Activated CD8-positive, alpha-beta T cell treated with anti-CD3 and anti-CD28 coated beads, Interleukin-2, amount 10 ng/mL, durations not matched to agents 7 days and 5 days (primary cell): ENCODE data around the gene SAMD13. TPM values are rescaled to one million over a fixed set of nuclear protein-coding genes. Genes with fewer than 3 reads are reported as not detected.

Experiments
- ATAC-seq: fragments of 150-1000 bp; cut with Tn5 transposase; one replicate; pipeline ENCODE4 v1.10.0; 2021; ENCODE audit warnings: moderate library complexity
- CTCF ChIA-PET: fragments of 350-600 bp; sonication (Branson Sonifier 250); formaldehyde crosslinking; loops from one replicate; lab custom pipeline; 2021; ENCODE audit warnings: antibody characterized with exemption; lab: Charles Lee
- POLR2A ChIA-PET: fragments of 350-600 bp; sonication (Branson Sonifier 250); formaldehyde crosslinking; loops from one replicate; lab custom pipeline; 2021; ENCODE audit warnings: antibody characterized with exemption; lab: Charles Lee
- DNase-seq: peaks from one replicate; pipeline ENCODE4 v3.0.0-alpha.2; 2020
- H3K27ac Mint-ChIP-seq: one replicate; pipeline ENCODE4 v1.8.0; 2021; ENCODE audit warnings: mild to moderate bottlenecking, mixed read lengths
- H3K27me3 Mint-ChIP-seq: one replicate; pipeline ENCODE4 v1.8.0; 2021; ENCODE audit warnings: low read depth, mixed read lengths
- H3K36me3 Mint-ChIP-seq: one replicate; pipeline ENCODE4 v1.8.0; 2021; ENCODE audit warnings: low read depth, mixed read lengths
- H3K4me1 Mint-ChIP-seq: one replicate; pipeline ENCODE4 v1.8.0; 2021; ENCODE audit warnings: low read depth, mixed read lengths
- H3K4me3 Mint-ChIP-seq: one replicate; pipeline ENCODE4 v1.8.0; 2021; ENCODE audit warnings: mild to moderate bottlenecking, mixed read lengths
- H3K9me3 Mint-ChIP-seq: one replicate; pipeline ENCODE4 v1.8.0; 2022; ENCODE audit warnings: mixed read lengths; ENCODE audit not compliant: insufficient read depth
- total RNA-seq, 2 experiments: library from RNA; stranded (reverse); gene quantifications; one replicate each; pipeline ENCODE4 v1.2.3, GENCODE V29; 2021

Gene SAMD13
- total RNA-seq, 2 experiments from 2014 or later, result 0.29 TPM; not detected in 1

- Mint-ChIP-seq H3K9me3 (no peaks in the 10 kb centered on the region), H3K27me3 (peaks cover 2% of the 10 kb centered on the region), H3K4me3 (peak overlapping the region; percentile 73), H3K36me3 (peaks cover 2% of the 10 kb centered on the region), H3K4me1 (peaks cover 37% of the 10 kb centered on the region), H3K27ac (no peak overlapping the region)
- ChIA-PET POLR2A (interaction anchor here (0.8 to 1.2 kb wide), 2 partner anchors 159 to 171 kb away, joined by 3 to 8 read pairs; partner anchors contain the start of gene PRKACB), CTCF (interaction anchor here (1.0 to 3.4 kb wide), 4 partner anchors 131 to 162 kb away, joined by 3 to 15 read pairs (median 4); partner anchors contain the start of gene PRKACB)
- no peak for ATAC-seq
- no peak for DNase-seq
These were observed 1.9 kb downstream of the SAMD13 start for GRCh38 chr1:84303314-84303830.

- ATAC-seq, result no peak
- CTCF ChIA-PET, result no interaction called here
- H3K27me3 Mint-ChIP-seq, result no peaks in the 10 kb centered on the region
- H3K9me3 Mint-ChIP-seq, result no peaks in the 10 kb centered on the region
- H3K27ac Mint-ChIP-seq, result no peak overlapping the region
- H3K36me3 Mint-ChIP-seq, result peaks cover 2% of the 10 kb centered on the region
- H3K4me1 Mint-ChIP-seq, result peaks cover 12% of the 10 kb centered on the region
- DNase-seq, result no peak
- no peak overlapping the region for H3K4me3 Mint-ChIP-seq
- POLR2A ChIA-PET, result no interaction called here
These were observed 5.9 kb downstream of the SAMD13 start for GRCh38 chr1:84307398-84307797.

- H3K4me3 Mint-ChIP-seq, result no peak overlapping the region
- no peaks in the 10 kb centered on the region for H3K9me3 Mint-ChIP-seq
- POLR2A ChIA-PET, result no interaction called here
- ATAC-seq (no peak), DNase-seq (no peak)
- H3K27ac Mint-ChIP-seq, result no peak overlapping the region
- CTCF ChIA-PET, result no interaction called here
- no peaks in the 10 kb centered on the region for H3K27me3 Mint-ChIP-seq
- H3K4me1 Mint-ChIP-seq, result no peaks in the 10 kb centered on the region
- H3K36me3 Mint-ChIP-seq, result peaks cover 2% of the 10 kb centered on the region
These were observed 9.8 kb downstream of the SAMD13 start for GRCh38 chr1:84311296-84311695.

GRCh38 chr1:84319662-84320061, 18.2 kb downstream of the SAMD13 start:
- no peaks in the 10 kb centered on the region for H3K36me3 Mint-ChIP-seq
- H3K27ac Mint-ChIP-seq, result no peak overlapping the region
- ATAC-seq, result no peak
- H3K27me3 Mint-ChIP-seq, result peaks cover 2% of the 10 kb centered on the region
- H3K4me3 Mint-ChIP-seq, result no peak overlapping the region
- peaks cover 6% of the 10 kb centered on the region for H3K9me3 Mint-ChIP-seq
- DNase-seq, result no peak
- POLR2A ChIA-PET, result no interaction called here
- H3K4me1 Mint-ChIP-seq, result no peaks in the 10 kb centered on the region
- CTCF ChIA-PET, result no interaction called here

GRCh38 chr1:84327830-84328229, 26.3 kb downstream of the SAMD13 start:
- no peaks in the 10 kb centered on the region for H3K9me3 Mint-ChIP-seq
- H3K27me3 Mint-ChIP-seq, result no peaks in the 10 kb centered on the region
- H3K4me1 Mint-ChIP-seq, result no peaks in the 10 kb centered on the region
- ATAC-seq (no peak), DNase-seq (no peak)
- no peaks in the 10 kb centered on the region for H3K36me3 Mint-ChIP-seq
- POLR2A ChIA-PET, result no interaction called here
- no peak overlapping the region for H3K27ac Mint-ChIP-seq
- CTCF ChIA-PET, result no interaction called here
- no peak overlapping the region for H3K4me3 Mint-ChIP-seq

GRCh38 chr1:84330125-84330984, 28.8 kb downstream of the SAMD13 start:
- Mint-ChIP-seq H3K4me3 (no peak overlapping the region), H3K27me3 (no peaks in the 10 kb centered on the region), H3K4me1 (peaks cover 1% of the 10 kb centered on the region), H3K27ac (no peak overlapping the region), H3K36me3 (no peaks in the 10 kb centered on the region), H3K9me3 (peaks cover 3% of the 10 kb centered on the region)
- ChIA-PET POLR2A (no interaction called here), CTCF (no interaction called here)
- ATAC-seq, result no peak
- no peak for DNase-seq

GRCh38 chr1:84339503-84339902, 38.0 kb downstream of the SAMD13 start:
- CTCF ChIA-PET, result no interaction called here
- POLR2A ChIA-PET, result no interaction called here
- no peak for ATAC-seq
- Mint-ChIP-seq H3K4me1 (peaks cover 1% of the 10 kb centered on the region), H3K4me3 (no peak overlapping the region), H3K9me3 (peaks cover 3% of the 10 kb centered on the region), H3K27ac (no peak overlapping the region), H3K27me3 (no peaks in the 10 kb centered on the region), H3K36me3 (no peaks in the 10 kb centered on the region)
- no peak for DNase-seq

DNA sequence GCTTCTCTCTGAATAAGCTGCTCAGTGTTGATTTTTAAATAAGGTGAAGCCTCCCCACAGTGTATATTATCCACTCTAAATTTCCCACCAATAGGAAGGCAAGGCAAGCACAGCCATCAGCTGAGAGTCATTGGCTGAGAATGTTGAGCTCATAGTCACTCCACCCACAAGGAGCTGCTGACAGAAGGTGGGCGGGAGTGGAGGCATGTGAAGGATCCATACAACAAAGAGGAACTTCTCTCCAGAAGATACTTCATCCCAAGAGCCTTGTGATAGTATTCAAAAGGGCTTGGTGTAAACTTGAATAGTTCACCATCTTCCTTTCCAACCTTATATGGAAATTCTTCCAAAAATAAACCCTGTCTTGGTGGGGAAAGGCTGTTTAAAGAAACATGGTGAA, 42.8 kb downstream of the SAMD13 start:
- CTCF ChIA-PET, result no interaction called here
- no peak overlapping the region for H3K4me3 Mint-ChIP-seq
- no peak overlapping the region for H3K27ac Mint-ChIP-seq
- no peaks in the 10 kb centered on the region for H3K27me3 Mint-ChIP-seq
- POLR2A ChIA-PET, result no interaction called here
- no peak for ATAC-seq
- H3K4me1 Mint-ChIP-seq, result no peaks in the 10 kb centered on the region
- H3K36me3 Mint-ChIP-seq, result no peaks in the 10 kb centered on the region
- H3K9me3 Mint-ChIP-seq, result no peaks in the 10 kb centered on the region
- DNase-seq, result no peak

DNA sequence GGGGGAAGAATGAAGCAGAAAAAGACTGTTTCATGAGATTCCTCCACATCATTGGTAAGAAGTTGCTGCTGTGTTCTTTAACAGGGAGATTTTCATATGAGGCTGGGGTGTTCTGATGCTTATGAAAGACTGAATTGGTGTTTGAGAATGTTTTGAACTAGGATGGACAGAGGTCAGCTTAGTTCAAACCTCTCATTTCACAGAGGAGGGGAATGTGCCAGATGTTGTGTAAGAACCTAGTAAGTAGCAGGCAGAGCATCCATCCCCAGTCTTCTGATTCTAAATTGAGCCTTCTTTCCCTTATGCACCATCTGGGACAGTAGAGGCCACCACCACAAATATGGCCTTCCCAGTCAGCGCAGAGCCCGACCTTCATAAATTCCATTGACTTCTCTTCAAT, 43.7 kb downstream of the SAMD13 start:
- Mint-ChIP-seq H3K27me3 (no peaks in the 10 kb centered on the region), H3K9me3 (no peaks in the 10 kb centered on the region), H3K27ac (no peak overlapping the region), H3K36me3 (no peaks in the 10 kb centered on the region), H3K4me1 (no peaks in the 10 kb centered on the region), H3K4me3 (no peak overlapping the region)
- DNase-seq (no peak), ATAC-seq (no peak)
- CTCF ChIA-PET, result no interaction called here
- POLR2A ChIA-PET, result no interaction called here

DNA sequence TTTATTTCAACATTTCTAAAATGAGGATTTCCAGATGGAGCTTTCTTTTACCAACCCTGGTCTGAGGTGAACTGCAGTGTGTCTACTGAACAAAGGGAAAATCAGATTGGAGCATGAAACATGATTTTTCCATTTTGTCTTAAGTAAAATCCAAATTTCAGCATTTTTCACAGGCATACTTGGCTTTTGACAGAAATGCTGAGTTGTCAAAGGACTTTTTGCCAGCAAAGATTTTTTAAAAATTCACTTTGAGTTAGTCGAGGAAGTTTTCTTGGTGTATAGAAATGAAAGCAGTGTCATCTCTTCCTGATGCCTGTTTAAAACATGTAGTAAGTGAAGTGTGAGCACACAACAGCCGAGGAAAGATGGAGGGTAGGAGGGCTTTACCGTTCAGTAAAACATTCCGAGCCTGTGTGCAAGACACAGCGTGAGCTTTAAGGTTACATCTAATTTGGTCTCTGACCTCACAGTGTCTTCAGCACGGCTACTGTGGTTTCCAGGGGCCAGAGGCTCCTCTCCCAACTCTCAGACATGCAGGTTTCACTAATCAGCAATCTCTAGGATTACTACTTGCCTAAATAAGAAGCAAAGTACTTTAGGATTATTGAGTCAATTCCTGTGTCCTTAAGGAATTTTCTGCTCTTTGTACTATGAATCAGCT, 45.9 kb downstream of the SAMD13 start:
- POLR2A ChIA-PET, result no interaction called here
- Mint-ChIP-seq H3K27ac (no peak overlapping the region), H3K27me3 (no peaks in the 10 kb centered on the region), H3K4me1 (no peaks in the 10 kb centered on the region), H3K4me3 (no peak overlapping the region), H3K9me3 (no peaks in the 10 kb centered on the region), H3K36me3 (no peaks in the 10 kb centered on the region)
- CTCF ChIA-PET, result no interaction called here
- no peak for ATAC-seq
- DNase-seq, result no peak

DNA sequence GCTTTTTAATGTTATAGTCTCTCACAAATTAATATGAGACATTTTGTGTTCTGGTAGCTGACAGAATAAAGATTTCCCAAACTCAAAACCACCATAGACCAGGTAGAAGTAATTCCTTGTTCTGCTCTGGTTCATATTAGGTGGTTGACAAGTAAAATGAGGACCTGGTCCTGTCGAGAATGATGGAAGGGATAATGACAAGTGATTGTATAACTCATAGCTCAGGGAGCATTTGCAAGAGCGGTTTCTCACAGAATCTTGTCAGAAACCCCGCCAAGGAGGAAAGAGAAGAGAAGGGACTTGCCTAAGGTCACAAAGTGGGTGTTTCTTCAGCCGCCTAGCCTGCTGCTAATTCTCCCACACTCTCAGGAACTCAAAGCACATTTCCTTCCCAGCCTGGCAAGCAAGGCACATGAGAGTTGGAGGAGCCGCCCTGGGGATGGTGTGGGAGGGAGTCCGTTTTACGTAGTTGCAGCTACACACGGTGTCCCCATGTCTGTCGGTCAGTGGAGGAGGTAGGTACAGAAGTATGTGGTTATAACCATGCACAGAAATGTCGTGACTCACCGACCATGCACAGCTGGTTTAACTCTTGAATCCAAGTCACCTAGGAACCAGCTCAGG, 46.5 kb downstream of the SAMD13 start:
- ATAC-seq, result no peak
- ChIA-PET POLR2A (no interaction called here), CTCF (no interaction called here)
- no peak for DNase-seq
- H3K36me3 Mint-ChIP-seq, result no peaks in the 10 kb centered on the region
- H3K4me1 Mint-ChIP-seq, result no peaks in the 10 kb centered on the region
- H3K9me3 Mint-ChIP-seq, result no peaks in the 10 kb centered on the region
- no peaks in the 10 kb centered on the region for H3K27me3 Mint-ChIP-seq
- no peak overlapping the region for H3K4me3 Mint-ChIP-seq
- no peak overlapping the region for H3K27ac Mint-ChIP-seq

- DNase-seq, result no peak
- CTCF ChIA-PET, result no interaction called here
These were observed 47.3 kb downstream of the SAMD13 start for GRCh38 chr1:84348759-84349158.

More at GRCh38 chr1:84348759-84349158, 47.3 kb downstream of the SAMD13 start:
- Mint-ChIP-seq H3K4me3 (no peak overlapping the region), H3K27ac (no peak overlapping the region), H3K36me3 (no peaks in the 10 kb centered on the region), H3K27me3 (no peaks in the 10 kb centered on the region), H3K9me3 (no peaks in the 10 kb centered on the region), H3K4me1 (no peaks in the 10 kb centered on the region)
- POLR2A ChIA-PET, result no interaction called here
- no peak for ATAC-seq
